Measurements from ENCODE around the gene RAB40C. TPM values are rescaled to one million over a fixed set of nuclear protein-coding genes. Genes with fewer than 3 reads are reported as not detected.

The RAB40C gene
- total and polyA plus RNA-seq, 3 experiments from 2014 or later = 12.3 to 22.8 (median 13.3) TPM

- ChIA-PET CTCF (no interaction called here), POLR2A (no interaction called here)
- Histone ChIP-seq H3K27me3 (ENCODE audit: insufficient read depth, low read length, poor library complexity, severe bottlenecking) (no peaks in the 10 kb centered on the region), H3K27ac (ENCODE audit: low read depth, low read length) (no peak overlapping the region), H3K4me1 (ENCODE audit: insufficient read depth, low read length) (no peaks in the 10 kb centered on the region), H3K9me3 (ENCODE audit: low read length) (no peaks in the 10 kb centered on the region), H3K4me3 (ENCODE audit: low read length) (no peak overlapping the region), H3K36me3 (ENCODE audit: insufficient read depth, low read length) (no peaks in the 10 kb centered on the region)
- H3K4me1 Mint-ChIP-seq = peaks cover 11 to 15% (median 14%) of the 10 kb centered on the region in 3 donors
- no peak for DNase-seq
- no peaks in the 10 kb centered on the region for H3K9me3 Mint-ChIP-seq
- peaks cover 0 to 1% of the 10 kb centered on the region in 2 donors for H3K27me3 Mint-ChIP-seq
- H3K4me3 Mint-ChIP-seq = peak overlapping the region in 1 of 7 donors; percentile 65
- peak overlapping the region in 1 of 8 donors; percentile 53 for H3K27ac Mint-ChIP-seq
- H3K36me3 Mint-ChIP-seq = peaks cover 0 to 2% (median 0%) of the 10 kb centered on the region in 3 donors
Observed at GRCh38 chr16:603933-604332, 14.1 kb downstream of the RAB40C start.

- ChIA-PET CTCF (no interaction called here), POLR2A (no interaction called here)
- no peak overlapping the region for H3K4me3 Mint-ChIP-seq
- H3K27ac Mint-ChIP-seq = no peak overlapping the region
- Histone ChIP-seq H3K9me3 (ENCODE audit: low read length) (no peaks in the 10 kb centered on the region), H3K27ac (ENCODE audit: low read depth, low read length) (no peak overlapping the region), H3K27me3 (ENCODE audit: insufficient read depth, low read length, poor library complexity, severe bottlenecking) (no peaks in the 10 kb centered on the region), H3K4me3 (ENCODE audit: low read length) (no peak overlapping the region), H3K4me1 (ENCODE audit: insufficient read depth, low read length) (no peaks in the 10 kb centered on the region), H3K36me3 (ENCODE audit: insufficient read depth, low read length) (no peaks in the 10 kb centered on the region)
- H3K36me3 Mint-ChIP-seq = peaks cover 0 to 1% (median 0%) of the 10 kb centered on the region in 3 donors
- DNase-seq = no peak
- peaks cover 15 to 22% (median 19%) of the 10 kb centered on the region in 3 donors for H3K4me1 Mint-ChIP-seq
- peaks cover 0 to 1% of the 10 kb centered on the region in 2 donors for H3K27me3 Mint-ChIP-seq
- H3K9me3 Mint-ChIP-seq = no peaks in the 10 kb centered on the region
Observed at GRCh38 chr16:606656-607307, 16.9 kb downstream of the RAB40C start.

DNA sequence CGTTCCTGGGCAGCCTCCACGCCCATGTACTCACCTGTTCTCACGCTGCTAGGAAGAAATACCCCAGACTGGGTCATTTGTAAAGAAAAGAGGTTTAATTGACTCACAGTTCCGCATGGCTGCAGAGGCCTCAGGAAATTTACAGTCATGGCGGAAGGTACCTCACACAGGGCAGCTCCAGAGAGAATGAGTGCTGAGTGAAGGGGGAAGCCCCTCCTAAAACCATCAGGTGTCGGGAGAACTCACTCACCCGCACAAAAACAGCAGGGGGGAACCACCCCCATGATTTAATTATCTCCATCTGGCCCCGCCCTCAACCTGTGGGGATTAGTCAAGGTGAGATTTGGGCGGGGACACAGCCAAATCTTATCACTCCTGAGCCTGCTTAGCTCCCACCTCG lies 18.2 kb downstream of the RAB40C start:
- POLR2A ChIA-PET = no interaction called here
- Histone ChIP-seq H3K9me3 (ENCODE audit: low read length) (no peaks in the 10 kb centered on the region), H3K27ac (ENCODE audit: low read depth, low read length) (no peak overlapping the region), H3K27me3 (ENCODE audit: insufficient read depth, low read length, poor library complexity, severe bottlenecking) (no peaks in the 10 kb centered on the region), H3K4me3 (ENCODE audit: low read length) (no peak overlapping the region), H3K4me1 (ENCODE audit: insufficient read depth, low read length) (no peaks in the 10 kb centered on the region), H3K36me3 (ENCODE audit: insufficient read depth, low read length) (no peaks in the 10 kb centered on the region)
- H3K9me3 Mint-ChIP-seq = no peaks in the 10 kb centered on the region
- no peak for DNase-seq
- H3K36me3 Mint-ChIP-seq = peaks cover 0 to 1% (median 0%) of the 10 kb centered on the region in 3 donors
- no peak overlapping the region for H3K4me3 Mint-ChIP-seq
- peaks cover 0 to 1% of the 10 kb centered on the region in 2 donors for H3K27me3 Mint-ChIP-seq
- CTCF ChIA-PET = no interaction called here
- H3K4me1 Mint-ChIP-seq = peaks cover 10 to 18% (median 15%) of the 10 kb centered on the region in 3 donors
- peak overlapping the region in 1 of 8 donors; percentile 29 for H3K27ac Mint-ChIP-seq

GRCh38 chr16:609316-609715 lies 19.4 kb downstream of the RAB40C start:
- Mint-ChIP-seq H3K9me3 (no peaks in the 10 kb centered on the region), H3K4me3 (no peak overlapping the region), H3K27ac (peak overlapping the region in 1 of 8 donors; percentile 12), H3K4me1 (peaks cover 3 to 10% (median 7%) of the 10 kb centered on the region in 3 donors), H3K36me3 (peaks cover 0 to 2% (median 0%) of the 10 kb centered on the region in 3 donors), H3K27me3 (peaks cover 0 to 1% of the 10 kb centered on the region in 2 donors)
- Histone ChIP-seq H3K36me3 (ENCODE audit: insufficient read depth, low read length) (no peaks in the 10 kb centered on the region), H3K27me3 (ENCODE audit: insufficient read depth, low read length, poor library complexity, severe bottlenecking) (no peaks in the 10 kb centered on the region), H3K9me3 (ENCODE audit: low read length) (no peaks in the 10 kb centered on the region), H3K4me3 (ENCODE audit: low read length) (no peak overlapping the region), H3K27ac (ENCODE audit: low read depth, low read length) (no peak overlapping the region), H3K4me1 (ENCODE audit: insufficient read depth, low read length) (no peaks in the 10 kb centered on the region)
- ChIA-PET POLR2A (no interaction called here), CTCF (interaction anchor here (1.6 to 1.7 kb wide), 2 partner anchors 29 to 30 kb away, joined by 4 to 5 read pairs; no protein-coding TSS in a partner anchor)
- no peak for DNase-seq

- Mint-ChIP-seq H3K27me3 (peaks cover 0 to 1% of the 10 kb centered on the region in 2 donors), H3K27ac (peak overlapping the region in 1 of 8 donors; percentile 65), H3K4me1 (peaks cover 3 to 7% (median 7%) of the 10 kb centered on the region in 3 donors), H3K9me3 (no peaks in the 10 kb centered on the region), H3K36me3 (peaks cover 0 to 5% (median 0%) of the 10 kb centered on the region in 3 donors), H3K4me3 (no peak overlapping the region)
- Histone ChIP-seq H3K4me3 (ENCODE audit: low read length) (no peak overlapping the region), H3K4me1 (ENCODE audit: insufficient read depth, low read length) (no peaks in the 10 kb centered on the region), H3K9me3 (ENCODE audit: low read length) (no peaks in the 10 kb centered on the region), H3K36me3 (ENCODE audit: insufficient read depth, low read length) (no peaks in the 10 kb centered on the region), H3K27me3 (ENCODE audit: insufficient read depth, low read length, poor library complexity, severe bottlenecking) (no peaks in the 10 kb centered on the region), H3K27ac (ENCODE audit: low read depth, low read length) (no peak overlapping the region)
- ChIA-PET POLR2A (no interaction called here), CTCF (interaction anchor here (0.8 to 1.7 kb wide), 3 partner anchors 14 to 31 kb away, joined by 3 to 5 read pairs (median 4); no protein-coding TSS in a partner anchor)
- DNase-seq = no peak
Observed at GRCh38 chr16:609984-610383, 20.1 kb downstream of the RAB40C start.

DNA sequence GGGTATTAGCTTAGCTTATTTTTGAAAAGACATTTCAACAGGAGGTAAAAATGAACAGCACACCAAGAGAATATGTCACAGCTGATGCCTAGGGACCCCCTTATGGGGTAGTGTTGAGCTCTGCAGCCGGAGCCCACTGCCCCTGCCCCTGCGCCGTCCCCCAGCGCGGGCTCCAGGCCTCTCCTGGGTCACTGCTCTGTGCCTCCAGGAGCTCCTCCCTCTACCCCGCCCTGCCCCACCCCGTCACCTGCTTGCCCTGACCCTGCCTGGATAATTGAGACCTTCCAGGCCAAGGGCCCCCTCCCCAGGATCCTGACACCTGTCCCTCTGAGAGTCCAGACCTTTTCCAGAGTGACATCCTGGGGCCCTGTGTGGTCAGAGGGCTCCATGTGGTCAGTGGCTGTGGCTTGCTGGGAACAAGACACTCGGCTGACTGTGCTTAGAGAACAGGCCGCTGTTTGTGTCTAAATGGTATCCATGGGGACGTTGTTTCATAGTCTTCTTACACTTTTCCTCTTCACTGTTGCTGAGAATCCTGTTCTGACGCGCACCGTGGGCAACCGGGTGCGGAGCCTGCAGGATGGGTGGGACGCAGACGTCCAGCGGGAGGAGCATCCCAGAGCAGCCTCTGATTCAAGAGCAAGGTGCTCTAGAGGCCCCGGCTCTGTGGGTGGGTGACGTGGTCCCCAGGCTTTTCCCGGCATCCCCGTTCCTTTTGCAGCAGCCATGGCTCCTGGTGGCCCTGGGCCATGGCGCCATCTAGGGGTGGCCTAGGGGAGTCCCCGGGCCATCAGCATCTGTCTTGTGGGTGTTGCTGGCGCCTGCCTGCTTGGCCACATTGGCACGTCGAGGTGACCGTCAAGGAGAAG lies 20.9 kb downstream of the RAB40C start:
- Mint-ChIP-seq H3K27me3 (peaks cover 0 to 1% of the 10 kb centered on the region in 2 donors), H3K9me3 (no peaks in the 10 kb centered on the region), H3K4me3 (no peak overlapping the region), H3K4me1 (peaks cover 3 to 7% (median 7%) of the 10 kb centered on the region in 3 donors), H3K36me3 (peaks cover 0 to 5% (median 0%) of the 10 kb centered on the region in 3 donors), H3K27ac (peak overlapping the region in 2 of 8 donors; percentile 30 to 52)
- no peaks in the 10 kb centered on the region for H3K27me3 ChIP-seq (ENCODE audit: insufficient read depth, low read length, poor library complexity, severe bottlenecking)
- H3K9me3 ChIP-seq (ENCODE audit: low read length) = no peaks in the 10 kb centered on the region
- CTCF ChIA-PET = interaction anchor here (0.8 to 1.7 kb wide), 3 partner anchors 15 to 31 kb away, joined by 3 to 5 read pairs (median 4); no protein-coding TSS in a partner anchor
- DNase-seq = peak; percentile 42 to 65 (median 49)
- H3K4me1 ChIP-seq (ENCODE audit: insufficient read depth, low read length) = no peaks in the 10 kb centered on the region
- no peaks in the 10 kb centered on the region for H3K36me3 ChIP-seq (ENCODE audit: insufficient read depth, low read length)
- no peak overlapping the region for H3K4me3 ChIP-seq (ENCODE audit: low read length)
- POLR2A ChIA-PET = no interaction called here
- H3K27ac ChIP-seq (ENCODE audit: low read depth, low read length) = no peak overlapping the region

DNA sequence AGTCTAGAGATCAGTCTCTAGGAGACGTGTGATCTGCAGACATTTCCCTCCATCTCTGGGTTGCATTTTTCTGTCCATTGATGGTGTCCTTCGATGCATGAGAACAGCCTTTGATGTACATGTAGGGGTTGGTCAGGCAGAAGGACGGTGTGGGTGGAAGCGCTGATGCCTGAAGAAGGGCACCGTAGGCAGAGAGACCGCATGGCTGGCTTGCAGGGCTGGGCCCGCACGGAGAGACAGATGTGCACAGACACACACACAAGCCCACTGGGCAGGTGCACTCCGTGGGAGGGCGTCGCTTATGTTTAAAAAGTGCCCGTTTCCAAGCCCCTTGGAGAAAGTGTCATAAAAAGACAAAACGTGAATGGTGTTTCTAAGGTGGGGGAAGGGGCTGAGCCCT lies 25.3 kb downstream of the RAB40C start:
- Mint-ChIP-seq H3K27ac (peak overlapping the region in 1 of 8 donors; percentile 42), H3K36me3 (peaks cover 0 to 7% (median 0%) of the 10 kb centered on the region in 3 donors), H3K27me3 (no peaks in the 10 kb centered on the region), H3K4me3 (no peak overlapping the region), H3K9me3 (no peaks in the 10 kb centered on the region), H3K4me1 (peaks cover 3 to 5% (median 5%) of the 10 kb centered on the region in 3 donors)
- no peaks in the 10 kb centered on the region for H3K9me3 ChIP-seq (ENCODE audit: low read length)
- H3K4me1 ChIP-seq (ENCODE audit: insufficient read depth, low read length) = no peaks in the 10 kb centered on the region
- POLR2A ChIA-PET = no interaction called here
- CTCF ChIA-PET = no interaction called here
- no peak overlapping the region for H3K27ac ChIP-seq (ENCODE audit: low read depth, low read length)
- H3K4me3 ChIP-seq (ENCODE audit: low read length) = no peak overlapping the region
- DNase-seq = no peak
- no peaks in the 10 kb centered on the region for H3K36me3 ChIP-seq (ENCODE audit: insufficient read depth, low read length)
- H3K27me3 ChIP-seq (ENCODE audit: insufficient read depth, low read length, poor library complexity, severe bottlenecking) = no peaks in the 10 kb centered on the region
